HG03558 (cell line): ENCODE data around the gene ADGRE3.
"Not testable (repeated sequence)": the region's sequence is repeated elsewhere in the genome, so short reads cannot be mapped to it uniquely, and the experiment has no call there.

Experiments
- ATAC-seq: cut with Tn5 transposase; IDR thresholded peaks from one replicate; pipeline ENCODE4 v1.9.1; 2021; ENCODE audit warnings: moderate number of reproducible peaks; ENCODE audit not compliant: unreplicated experiment; ENCODE audit errors: extremely low read depth

The ADGRE3 gene

GRCh38 chr19:14672188-14672872, 2.3 kb downstream of the ADGRE3 start:
- ATAC-seq = no peak

GRCh38 chr19:14670408-14670807, 4.2 kb downstream of the ADGRE3 start:
- no peak for ATAC-seq

- ATAC-seq = no peak
These were observed 4.7 kb downstream of the ADGRE3 start for GRCh38 chr19:14669940-14670339.

GRCh38 chr19:14661372-14661924, 13.2 kb downstream of the ADGRE3 start:
- no peak for ATAC-seq

GRCh38 chr19:14659874-14660489, 14.7 kb downstream of the ADGRE3 start:
- no peak for ATAC-seq

- ATAC-seq = no peak
These were observed 18.9 kb downstream of the ADGRE3 start for GRCh38 chr19:14655726-14656125.

GRCh38 chr19:14654786-14655560, 19.7 kb downstream of the ADGRE3 start:
- no peak for ATAC-seq

- ATAC-seq = no peak
These were observed 24.5 kb downstream of the ADGRE3 start for GRCh38 chr19:14650161-14650560.

- no peak for ATAC-seq
These were observed 25.6 kb downstream of the ADGRE3 start for GRCh38 chr19:14649020-14649419.

GRCh38 chr19:14648506-14648905, 26.1 kb downstream of the ADGRE3 start:
- no peak for ATAC-seq

- no peak for ATAC-seq
These were observed 34.9 kb downstream of the ADGRE3 start for GRCh38 chr19:14639536-14640277.

GRCh38 chr19:14632286-14632685, 42.4 kb downstream of the ADGRE3 start:
- no peak for ATAC-seq

- no peak for ATAC-seq
These were observed 45.1 kb downstream of the ADGRE3 start for GRCh38 chr19:14629557-14629956.

- ATAC-seq = not testable (repeated sequence)
These were observed 50.2 kb downstream of the ADGRE3 start for GRCh38 chr19:14624491-14624890.

GRCh38 chr19:14619404-14619803, 55.2 kb downstream of the ADGRE3 start:
- no peak for ATAC-seq

- no peak for ATAC-seq
These were observed 58.2 kb downstream of the ADGRE3 start for GRCh38 chr19:14616407-14616806.

GRCh38 chr19:14615623-14616022, 59.0 kb downstream of the ADGRE3 start:
- no peak for ATAC-seq

- ATAC-seq = no peak
These were observed 60.6 kb downstream of the ADGRE3 start for GRCh38 chr19:14614099-14614412.

- ATAC-seq = not testable (repeated sequence)
These were observed 61.1 kb downstream of the ADGRE3 start for GRCh38 chr19:14613399-14614098.

- ATAC-seq = no peak
These were observed 62.0 kb downstream of the ADGRE3 start for GRCh38 chr19:14612657-14613056.
